ENCODE data around the gene RASSF5. TPM values are rescaled to one million over a fixed set of nuclear protein-coding genes. Genes with fewer than 3 reads are reported as not detected.

The RASSF5 gene
- total RNA-seq, 1 experiment from 2014 or later = 2.1 TPM

DNA sequence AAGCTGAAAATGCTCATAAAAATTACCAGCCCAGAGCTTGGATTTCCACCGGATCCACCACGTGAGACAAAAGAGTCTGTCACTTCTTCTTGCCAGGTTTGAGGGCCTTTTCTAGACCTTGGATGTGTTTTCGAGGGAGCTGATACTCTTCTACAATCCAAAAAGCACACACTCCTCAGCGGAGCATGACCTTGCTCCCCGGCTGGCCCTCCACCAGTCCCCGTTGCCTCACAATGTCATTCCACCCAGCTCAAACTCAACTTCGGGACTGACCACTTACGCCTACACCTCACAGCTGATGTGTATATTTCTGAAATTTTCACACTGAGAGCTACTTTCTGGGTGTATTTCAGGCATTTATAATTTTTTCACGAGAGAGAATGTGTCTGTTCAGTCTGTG lies 84.4 kb downstream of the RASSF5 start:
- ChIA-PET POLR2A (no interaction called here), CTCF (interaction anchor here (0.7 to 1.2 kb wide), 3 partner anchors 8 to 36 kb away, joined by 3 read pairs; no protein-coding TSS in a partner anchor)
- Mint-ChIP-seq H3K4me3 (no peak overlapping the region), H3K4me1 (no peaks in the 10 kb centered on the region), H3K36me3 (peaks cover 31% of the 10 kb centered on the region), H3K9me3 (no peaks in the 10 kb centered on the region), H3K27me3 (ENCODE audit: low read depth) (no peaks in the 10 kb centered on the region), H3K27ac (no peak overlapping the region)
- ATAC-seq = no peak
- TF ChIP-seq SMAD3 (CRISPR knock-in tag; IDR thresholded peaks at IDR 0.05; ENCODE audit: borderline replicate concordance) (no peak), TEAD1 (CRISPR knock-in tag; IDR thresholded peaks at IDR 0.05) (no peak), KAT7 (CRISPR knock-in tag; IDR thresholded peaks at IDR 0.05; ENCODE audit: borderline replicate concordance) (no peak), GABPB1 (CRISPR knock-in tag; IDR thresholded peaks at IDR 0.05) (no peak), ATF1 (CRISPR knock-in tag; IDR thresholded peaks at IDR 0.05) (no peak), TP53 (CRISPR knock-in tag; IDR thresholded peaks at IDR 0.05) (no peak)
- TF ChIP-seq, protein P1, sequence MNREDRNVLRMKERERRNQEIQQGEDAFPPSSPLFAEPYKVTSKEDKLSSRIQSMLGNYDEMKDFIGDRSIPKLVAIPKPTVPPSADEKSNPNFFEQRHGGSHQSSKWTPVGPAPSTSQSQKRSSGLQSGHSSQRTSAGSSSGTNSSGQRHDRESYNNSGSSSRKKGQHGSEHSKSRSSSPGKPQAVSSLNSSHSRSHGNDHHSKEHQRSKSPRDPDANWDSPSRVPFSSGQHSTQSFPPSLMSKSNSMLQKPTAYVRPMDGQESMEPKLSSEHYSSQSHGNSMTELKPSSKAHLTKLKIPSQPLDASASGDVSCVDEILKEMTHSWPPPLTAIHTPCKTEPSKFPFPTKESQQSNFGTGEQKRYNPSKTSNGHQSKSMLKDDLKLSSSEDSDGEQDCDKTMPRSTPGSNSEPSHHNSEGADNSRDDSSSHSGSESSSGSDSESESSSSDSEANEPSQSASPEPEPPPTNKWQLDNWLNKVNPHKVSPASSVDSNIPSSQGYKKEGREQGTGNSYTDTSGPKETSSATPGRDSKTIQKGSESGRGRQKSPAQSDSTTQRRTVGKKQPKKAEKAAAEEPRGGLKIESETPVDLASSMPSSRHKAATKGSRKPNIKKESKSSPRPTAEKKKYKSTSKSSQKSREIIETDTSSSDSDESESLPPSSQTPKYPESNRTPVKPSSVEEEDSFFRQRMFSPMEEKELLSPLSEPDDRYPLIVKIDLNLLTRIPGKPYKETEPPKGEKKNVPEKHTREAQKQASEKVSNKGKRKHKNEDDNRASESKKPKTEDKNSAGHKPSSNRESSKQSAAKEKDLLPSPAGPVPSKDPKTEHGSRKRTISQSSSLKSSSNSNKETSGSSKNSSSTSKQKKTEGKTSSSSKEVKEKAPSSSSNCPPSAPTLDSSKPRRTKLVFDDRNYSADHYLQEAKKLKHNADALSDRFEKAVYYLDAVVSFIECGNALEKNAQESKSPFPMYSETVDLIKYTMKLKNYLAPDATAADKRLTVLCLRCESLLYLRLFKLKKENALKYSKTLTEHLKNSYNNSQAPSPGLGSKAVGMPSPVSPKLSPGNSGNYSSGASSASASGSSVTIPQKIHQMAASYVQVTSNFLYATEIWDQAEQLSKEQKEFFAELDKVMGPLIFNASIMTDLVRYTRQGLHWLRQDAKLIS (CRISPR knock-in tag; IDR thresholded peaks at IDR 0.05; ENCODE audit: borderline replicate concordance) = no peak
- TF ChIP-seq, protein P2, sequence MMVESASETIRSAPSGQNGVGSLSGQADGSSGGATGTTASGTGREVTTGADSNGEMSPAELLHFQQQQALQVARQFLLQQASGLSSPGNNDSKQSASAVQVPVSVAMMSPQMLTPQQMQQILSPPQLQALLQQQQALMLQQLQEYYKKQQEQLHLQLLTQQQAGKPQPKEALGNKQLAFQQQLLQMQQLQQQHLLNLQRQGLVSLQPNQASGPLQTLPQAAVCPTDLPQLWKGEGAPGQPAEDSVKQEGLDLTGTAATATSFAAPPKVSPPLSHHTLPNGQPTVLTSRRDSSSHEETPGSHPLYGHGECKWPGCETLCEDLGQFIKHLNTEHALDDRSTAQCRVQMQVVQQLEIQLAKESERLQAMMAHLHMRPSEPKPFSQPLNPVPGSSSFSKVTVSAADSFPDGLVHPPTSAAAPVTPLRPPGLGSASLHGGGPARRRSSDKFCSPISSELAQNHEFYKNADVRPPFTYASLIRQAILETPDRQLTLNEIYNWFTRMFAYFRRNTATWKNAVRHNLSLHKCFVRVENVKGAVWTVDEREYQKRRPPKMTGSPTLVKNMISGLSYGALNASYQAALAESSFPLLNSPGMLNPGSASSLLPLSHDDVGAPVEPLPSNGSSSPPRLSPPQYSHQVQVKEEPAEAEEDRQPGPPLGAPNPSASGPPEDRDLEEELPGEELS (CRISPR knock-in tag; IDR thresholded peaks at IDR 0.05) = no peak
- DNase-seq (ENCODE audit: low spot score) = no peak

DNA sequence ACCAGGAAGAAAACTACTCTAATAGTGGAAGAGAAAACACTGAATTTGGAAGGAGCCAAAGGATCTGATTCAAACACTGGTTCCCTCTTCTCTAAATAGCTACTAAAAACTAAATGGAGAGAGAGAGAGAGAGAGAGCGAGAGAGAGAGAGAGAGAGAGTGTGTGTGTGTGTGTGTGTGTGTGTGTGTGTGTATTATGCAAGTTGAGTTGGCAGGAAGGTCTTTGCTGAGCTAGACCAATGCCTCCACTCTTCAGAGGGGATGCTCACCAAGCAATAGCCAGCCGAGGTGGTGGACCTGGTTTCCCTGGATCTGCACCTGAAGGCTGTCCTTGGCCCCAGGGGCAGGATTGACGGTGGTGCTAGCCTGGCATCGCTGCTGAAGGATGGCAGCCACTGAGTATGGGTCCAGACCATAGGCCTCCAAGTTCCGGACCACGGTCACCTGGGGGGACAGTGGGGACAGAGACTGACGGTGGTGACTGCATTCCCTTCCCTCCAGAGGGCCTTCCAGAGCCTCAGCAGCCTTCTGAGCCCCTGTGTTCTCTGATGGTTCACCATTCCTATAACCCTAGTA lies 86.1 kb downstream of the RASSF5 start:
- no peak overlapping the region for H3K27ac Mint-ChIP-seq
- peaks cover 41% of the 10 kb centered on the region for H3K36me3 Mint-ChIP-seq
- no peaks in the 10 kb centered on the region for H3K4me1 Mint-ChIP-seq
- DNase-seq (ENCODE audit: low spot score) (no peak), ATAC-seq (no peak)
- POLR2A ChIA-PET = interaction anchor here (0.6 kb wide), 1 partner anchor 112 kb away, joined by 4 read pairs; no protein-coding TSS in a partner anchor
- H3K9me3 Mint-ChIP-seq = no peaks in the 10 kb centered on the region
- no peaks in the 10 kb centered on the region for H3K27me3 Mint-ChIP-seq (ENCODE audit: low read depth)
- H3K4me3 Mint-ChIP-seq = no peak overlapping the region
- CTCF ChIA-PET = no interaction called here
- TF ChIP-seq SMAD3 (CRISPR knock-in tag; IDR thresholded peaks at IDR 0.05; ENCODE audit: borderline replicate concordance) (no peak), FOXP1 (CRISPR knock-in tag; IDR thresholded peaks at IDR 0.05; ENCODE audit: borderline replicate concordance) (no peak), NFE2L1 (CRISPR knock-in tag; IDR thresholded peaks at IDR 0.05) (no peak), IRF2 (CRISPR knock-in tag; IDR thresholded peaks at IDR 0.05; ENCODE audit: borderline replicate concordance, low read depth) (no peak), OVOL2 (CRISPR knock-in tag; IDR thresholded peaks at IDR 0.05; ENCODE audit: borderline replicate concordance) (no peak), JAZF1 (CRISPR knock-in tag; IDR thresholded peaks at IDR 0.05) (no peak), SOX15 (CRISPR knock-in tag; IDR thresholded peaks at IDR 0.05) (no peak)
- TF ChIP-seq, protein P3, sequence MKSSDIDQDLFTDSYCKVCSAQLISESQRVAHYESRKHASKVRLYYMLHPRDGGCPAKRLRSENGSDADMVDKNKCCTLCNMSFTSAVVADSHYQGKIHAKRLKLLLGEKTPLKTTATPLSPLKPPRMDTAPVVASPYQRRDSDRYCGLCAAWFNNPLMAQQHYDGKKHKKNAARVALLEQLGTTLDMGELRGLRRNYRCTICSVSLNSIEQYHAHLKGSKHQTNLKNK (CRISPR knock-in tag; IDR thresholded peaks at IDR 0.05) = no peak
- TF ChIP-seq, protein P4, sequence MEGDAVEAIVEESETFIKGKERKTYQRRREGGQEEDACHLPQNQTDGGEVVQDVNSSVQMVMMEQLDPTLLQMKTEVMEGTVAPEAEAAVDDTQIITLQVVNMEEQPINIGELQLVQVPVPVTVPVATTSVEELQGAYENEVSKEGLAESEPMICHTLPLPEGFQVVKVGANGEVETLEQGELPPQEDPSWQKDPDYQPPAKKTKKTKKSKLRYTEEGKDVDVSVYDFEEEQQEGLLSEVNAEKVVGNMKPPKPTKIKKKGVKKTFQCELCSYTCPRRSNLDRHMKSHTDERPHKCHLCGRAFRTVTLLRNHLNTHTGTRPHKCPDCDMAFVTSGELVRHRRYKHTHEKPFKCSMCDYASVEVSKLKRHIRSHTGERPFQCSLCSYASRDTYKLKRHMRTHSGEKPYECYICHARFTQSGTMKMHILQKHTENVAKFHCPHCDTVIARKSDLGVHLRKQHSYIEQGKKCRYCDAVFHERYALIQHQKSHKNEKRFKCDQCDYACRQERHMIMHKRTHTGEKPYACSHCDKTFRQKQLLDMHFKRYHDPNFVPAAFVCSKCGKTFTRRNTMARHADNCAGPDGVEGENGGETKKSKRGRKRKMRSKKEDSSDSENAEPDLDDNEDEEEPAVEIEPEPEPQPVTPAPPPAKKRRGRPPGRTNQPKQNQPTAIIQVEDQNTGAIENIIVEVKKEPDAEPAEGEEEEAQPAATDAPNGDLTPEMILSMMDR (IDR thresholded peaks at IDR 0.05) = no peak
- TF ChIP-seq, protein P5, sequence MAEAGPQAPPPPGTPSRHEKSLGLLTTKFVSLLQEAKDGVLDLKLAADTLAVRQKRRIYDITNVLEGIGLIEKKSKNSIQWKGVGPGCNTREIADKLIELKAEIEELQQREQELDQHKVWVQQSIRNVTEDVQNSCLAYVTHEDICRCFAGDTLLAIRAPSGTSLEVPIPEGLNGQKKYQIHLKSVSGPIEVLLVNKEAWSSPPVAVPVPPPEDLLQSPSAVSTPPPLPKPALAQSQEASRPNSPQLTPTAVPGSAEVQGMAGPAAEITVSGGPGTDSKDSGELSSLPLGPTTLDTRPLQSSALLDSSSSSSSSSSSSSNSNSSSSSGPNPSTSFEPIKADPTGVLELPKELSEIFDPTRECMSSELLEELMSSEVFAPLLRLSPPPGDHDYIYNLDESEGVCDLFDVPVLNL (CRISPR knock-in tag; IDR thresholded peaks at IDR 0.05; ENCODE audit: borderline replicate concordance, low read depth) = no peak
- TF ChIP-seq, protein P6, sequence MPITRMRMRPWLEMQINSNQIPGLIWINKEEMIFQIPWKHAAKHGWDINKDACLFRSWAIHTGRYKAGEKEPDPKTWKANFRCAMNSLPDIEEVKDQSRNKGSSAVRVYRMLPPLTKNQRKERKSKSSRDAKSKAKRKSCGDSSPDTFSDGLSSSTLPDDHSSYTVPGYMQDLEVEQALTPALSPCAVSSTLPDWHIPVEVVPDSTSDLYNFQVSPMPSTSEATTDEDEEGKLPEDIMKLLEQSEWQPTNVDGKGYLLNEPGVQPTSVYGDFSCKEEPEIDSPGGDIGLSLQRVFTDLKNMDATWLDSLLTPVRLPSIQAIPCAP (CRISPR knock-in tag; IDR thresholded peaks at IDR 0.05) = no peak
- TF ChIP-seq, protein P7, sequence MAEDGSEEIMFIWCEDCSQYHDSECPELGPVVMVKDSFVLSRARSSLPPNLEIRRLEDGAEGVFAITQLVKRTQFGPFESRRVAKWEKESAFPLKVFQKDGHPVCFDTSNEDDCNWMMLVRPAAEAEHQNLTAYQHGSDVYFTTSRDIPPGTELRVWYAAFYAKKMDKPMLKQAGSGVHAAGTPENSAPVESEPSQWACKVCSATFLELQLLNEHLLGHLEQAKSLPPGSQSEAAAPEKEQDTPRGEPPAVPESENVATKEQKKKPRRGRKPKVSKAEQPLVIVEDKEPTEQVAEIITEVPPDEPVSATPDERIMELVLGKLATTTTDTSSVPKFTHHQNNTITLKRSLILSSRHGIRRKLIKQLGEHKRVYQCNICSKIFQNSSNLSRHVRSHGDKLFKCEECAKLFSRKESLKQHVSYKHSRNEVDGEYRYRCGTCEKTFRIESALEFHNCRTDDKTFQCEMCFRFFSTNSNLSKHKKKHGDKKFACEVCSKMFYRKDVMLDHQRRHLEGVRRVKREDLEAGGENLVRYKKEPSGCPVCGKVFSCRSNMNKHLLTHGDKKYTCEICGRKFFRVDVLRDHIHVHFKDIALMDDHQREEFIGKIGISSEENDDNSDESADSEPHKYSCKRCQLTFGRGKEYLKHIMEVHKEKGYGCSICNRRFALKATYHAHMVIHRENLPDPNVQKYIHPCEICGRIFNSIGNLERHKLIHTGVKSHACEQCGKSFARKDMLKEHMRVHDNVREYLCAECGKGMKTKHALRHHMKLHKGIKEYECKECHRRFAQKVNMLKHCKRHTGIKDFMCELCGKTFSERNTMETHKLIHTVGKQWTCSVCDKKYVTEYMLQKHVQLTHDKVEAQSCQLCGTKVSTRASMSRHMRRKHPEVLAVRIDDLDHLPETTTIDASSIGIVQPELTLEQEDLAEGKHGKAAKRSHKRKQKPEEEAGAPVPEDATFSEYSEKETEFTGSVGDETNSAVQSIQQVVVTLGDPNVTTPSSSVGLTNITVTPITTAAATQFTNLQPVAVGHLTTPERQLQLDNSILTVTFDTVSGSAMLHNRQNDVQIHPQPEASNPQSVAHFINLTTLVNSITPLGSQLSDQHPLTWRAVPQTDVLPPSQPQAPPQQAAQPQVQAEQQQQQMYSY (CRISPR knock-in tag; IDR thresholded peaks at IDR 0.05) = no peak

All from WTC11 (cell line).